Neuron (in vitro differentiated cells): ENCODE data around the gene TNS1.
"Not testable (repeated sequence)": the region's sequence is repeated elsewhere in the genome, so short reads cannot be mapped to it uniquely, and the experiment has no call there.

Source experiments
- H2AFZ ChIP-seq: one replicate; pipeline ENCODE4 v1.6.1; 2013; ENCODE audit warnings: low read depth, mild to moderate bottlenecking, inconsistent platforms, low read length, moderate library complexity
- H3K27me3 ChIP-seq: one replicate; pipeline ENCODE4 v1.6.1; 2013; ENCODE audit warnings: low read length; ENCODE audit not compliant: insufficient read depth
- H3K36me3 ChIP-seq: one replicate; pipeline ENCODE4 v1.6.1; 2013; ENCODE audit warnings: low read length; ENCODE audit not compliant: insufficient read depth
- H3K4me1 ChIP-seq: one replicate; pipeline ENCODE4 v1.6.1; 2013; ENCODE audit warnings: low read length; ENCODE audit not compliant: insufficient read depth
- H3K4me3 ChIP-seq: 2 replicates; pipeline ENCODE4 v1.5.1; 2013; ENCODE audit warnings: mild to moderate bottlenecking, low read length, moderate library complexity
- H3K9me3 ChIP-seq: one replicate; pipeline ENCODE4 v1.6.1; 2013; ENCODE audit warnings: low read length

The TNS1 gene

GRCh38 chr2:217791551-217791950 is 211.2 kb downstream of the TNS1 start:
- Histone ChIP-seq H3K4me3 (no peak overlapping the region), H3K36me3 (no peaks in the 10 kb centered on the region)

GRCh38 chr2:217790681-217791392 is 212.0 kb downstream of the TNS1 start:
- no peaks in the 10 kb centered on the region for H3K36me3 ChIP-seq
- H3K4me3 ChIP-seq, result no peak overlapping the region
- H3K4me1 ChIP-seq, result no peaks in the 10 kb centered on the region
- H3K27me3 ChIP-seq, result no peaks in the 10 kb centered on the region
- H3K9me3 ChIP-seq, result no peaks in the 10 kb centered on the region
- H2AFZ ChIP-seq, result no peak overlapping the region

More at GRCh38 chr2:217791551-217791950, 211.2 kb downstream of the TNS1 start:
- H3K4me1 ChIP-seq, result no peaks in the 10 kb centered on the region
- H3K27me3 ChIP-seq, result no peaks in the 10 kb centered on the region
- H2AFZ ChIP-seq, result no peak overlapping the region
- H3K9me3 ChIP-seq, result no peaks in the 10 kb centered on the region

- no peaks in the 10 kb centered on the region for H3K27me3 ChIP-seq
- no peak overlapping the region for H3K4me3 ChIP-seq
- no peak overlapping the region for H2AFZ ChIP-seq
- no peaks in the 10 kb centered on the region for H3K4me1 ChIP-seq
- no peaks in the 10 kb centered on the region for H3K9me3 ChIP-seq
- H3K36me3 ChIP-seq, result no peaks in the 10 kb centered on the region
These were observed 212.6 kb downstream of the TNS1 start for GRCh38 chr2:217790195-217790594.

- Histone ChIP-seq H3K9me3 (no peaks in the 10 kb centered on the region), H3K4me1 (no peaks in the 10 kb centered on the region), H3K4me3 (no peak overlapping the region), H3K36me3 (no peaks in the 10 kb centered on the region), H2AFZ (no peak overlapping the region), H3K27me3 (no peaks in the 10 kb centered on the region)
These were observed 213.0 kb downstream of the TNS1 start for GRCh38 chr2:217789736-217790181.

GRCh38 chr2:217789003-217789735 is 213.6 kb downstream of the TNS1 start:
- no peak overlapping the region for H3K4me3 ChIP-seq
- no peak overlapping the region for H2AFZ ChIP-seq
- no peaks in the 10 kb centered on the region for H3K9me3 ChIP-seq
- H3K27me3 ChIP-seq, result no peaks in the 10 kb centered on the region
- H3K4me1 ChIP-seq, result no peaks in the 10 kb centered on the region
- no peaks in the 10 kb centered on the region for H3K36me3 ChIP-seq

- H3K4me1 ChIP-seq, result no peaks in the 10 kb centered on the region
- H3K36me3 ChIP-seq, result no peaks in the 10 kb centered on the region
- no peak overlapping the region for H3K4me3 ChIP-seq
- H2AFZ ChIP-seq, result no peak overlapping the region
- no peaks in the 10 kb centered on the region for H3K27me3 ChIP-seq
- no peaks in the 10 kb centered on the region for H3K9me3 ChIP-seq
These were observed 214.2 kb downstream of the TNS1 start for GRCh38 chr2:217788669-217789002.

GRCh38 chr2:217787160-217787877 is 215.5 kb downstream of the TNS1 start:
- Histone ChIP-seq H3K36me3 (no peaks in the 10 kb centered on the region), H2AFZ (no peak overlapping the region), H3K27me3 (no peaks in the 10 kb centered on the region)

GRCh38 chr2:217786560-217786959 is 216.2 kb downstream of the TNS1 start:
- H3K27me3 ChIP-seq, H2AFZ ChIP-seq: not testable (repeated sequence)

More at GRCh38 chr2:217787160-217787877, 215.5 kb downstream of the TNS1 start:
- H3K9me3 ChIP-seq, result no peaks in the 10 kb centered on the region
- H3K4me3 ChIP-seq, result no peak overlapping the region
- H3K4me1 ChIP-seq, result no peaks in the 10 kb centered on the region

GRCh38 chr2:217785544-217786045 is 217.2 kb downstream of the TNS1 start:
- Histone ChIP-seq H3K4me3 (no peak overlapping the region), H3K9me3 (no peaks in the 10 kb centered on the region), H2AFZ (no peak overlapping the region), H3K36me3 (no peaks in the 10 kb centered on the region), H3K27me3 (no peaks in the 10 kb centered on the region), H3K4me1 (no peaks in the 10 kb centered on the region)

More at GRCh38 chr2:217786560-217786959, 216.2 kb downstream of the TNS1 start:
- not testable (repeated sequence) for H3K4me1 ChIP-seq, H3K36me3 ChIP-seq, H3K4me3 ChIP-seq, H3K9me3 ChIP-seq

- Histone ChIP-seq H3K36me3 (no peaks in the 10 kb centered on the region), H3K4me3 (no peak overlapping the region), H2AFZ (no peak overlapping the region), H3K9me3 (no peaks in the 10 kb centered on the region), H3K27me3 (no peaks in the 10 kb centered on the region), H3K4me1 (no peaks in the 10 kb centered on the region)
These were observed 217.7 kb downstream of the TNS1 start for GRCh38 chr2:217784996-217785543.

- Histone ChIP-seq H2AFZ (no peak overlapping the region), H3K9me3 (no peaks in the 10 kb centered on the region), H3K36me3 (no peaks in the 10 kb centered on the region), H3K27me3 (no peaks in the 10 kb centered on the region), H3K4me3 (no peak overlapping the region), H3K4me1 (no peaks in the 10 kb centered on the region)
These were observed 219.6 kb downstream of the TNS1 start for GRCh38 chr2:217783243-217783642.

GRCh38 chr2:217777906-217778305 is 224.9 kb downstream of the TNS1 start:
- Histone ChIP-seq H3K4me1 (no peaks in the 10 kb centered on the region), H3K27me3 (no peaks in the 10 kb centered on the region), H3K9me3 (no peaks in the 10 kb centered on the region), H3K36me3 (no peaks in the 10 kb centered on the region), H2AFZ (no peak overlapping the region), H3K4me3 (no peak overlapping the region)

GRCh38 chr2:217776631-217777030 is 226.2 kb downstream of the TNS1 start:
- no peak overlapping the region for H3K4me3 ChIP-seq
- no peaks in the 10 kb centered on the region for H3K36me3 ChIP-seq
- no peaks in the 10 kb centered on the region for H3K27me3 ChIP-seq
- no peak overlapping the region for H2AFZ ChIP-seq
- H3K4me1 ChIP-seq, result no peaks in the 10 kb centered on the region
- no peaks in the 10 kb centered on the region for H3K9me3 ChIP-seq
